Measurements from ENCODE around the gene TTYH2. TPM values are rescaled to one million over a fixed set of nuclear protein-coding genes. Genes with fewer than 3 reads are reported as not detected.

The TTYH2 gene
- total RNA-seq, 1 donor from 2014 or later, result 12.4 TPM

DNA sequence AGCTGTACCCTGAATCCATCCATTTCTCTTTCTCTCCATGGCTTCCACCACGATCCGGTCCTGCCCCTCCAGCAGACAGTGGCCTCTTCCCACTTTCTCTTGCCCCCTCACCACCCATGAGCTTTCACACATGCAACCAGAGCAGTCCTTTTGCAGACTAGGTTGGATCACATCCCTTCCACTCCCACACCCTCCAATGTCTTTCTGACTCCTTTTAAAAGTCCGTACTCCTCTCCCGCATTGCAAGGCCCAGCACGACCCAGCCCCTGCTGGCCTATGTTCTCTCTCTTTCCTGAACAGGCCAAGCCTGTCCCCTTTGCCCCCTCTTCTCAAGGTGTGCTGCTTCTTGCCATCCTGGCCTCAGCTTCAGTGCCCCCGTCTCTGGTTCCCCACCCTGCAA lies 38.2 kb downstream of the TTYH2 start:
- TF ChIP-seq, protein P1, sequence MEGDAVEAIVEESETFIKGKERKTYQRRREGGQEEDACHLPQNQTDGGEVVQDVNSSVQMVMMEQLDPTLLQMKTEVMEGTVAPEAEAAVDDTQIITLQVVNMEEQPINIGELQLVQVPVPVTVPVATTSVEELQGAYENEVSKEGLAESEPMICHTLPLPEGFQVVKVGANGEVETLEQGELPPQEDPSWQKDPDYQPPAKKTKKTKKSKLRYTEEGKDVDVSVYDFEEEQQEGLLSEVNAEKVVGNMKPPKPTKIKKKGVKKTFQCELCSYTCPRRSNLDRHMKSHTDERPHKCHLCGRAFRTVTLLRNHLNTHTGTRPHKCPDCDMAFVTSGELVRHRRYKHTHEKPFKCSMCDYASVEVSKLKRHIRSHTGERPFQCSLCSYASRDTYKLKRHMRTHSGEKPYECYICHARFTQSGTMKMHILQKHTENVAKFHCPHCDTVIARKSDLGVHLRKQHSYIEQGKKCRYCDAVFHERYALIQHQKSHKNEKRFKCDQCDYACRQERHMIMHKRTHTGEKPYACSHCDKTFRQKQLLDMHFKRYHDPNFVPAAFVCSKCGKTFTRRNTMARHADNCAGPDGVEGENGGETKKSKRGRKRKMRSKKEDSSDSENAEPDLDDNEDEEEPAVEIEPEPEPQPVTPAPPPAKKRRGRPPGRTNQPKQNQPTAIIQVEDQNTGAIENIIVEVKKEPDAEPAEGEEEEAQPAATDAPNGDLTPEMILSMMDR (conservative IDR thresholded peaks at IDR 0.05), result no peak
- DNase-seq (ENCODE audit: extremely low spot score, unreplicated experiment), result no peak
- Mint-ChIP-seq H3K4me3 (no peak overlapping the region), H3K9me3 (no peaks in the 10 kb centered on the region), H3K27me3 (peaks cover 7% of the 10 kb centered on the region), H3K36me3 (no peaks in the 10 kb centered on the region), H3K27ac (no peak overlapping the region), H3K4me1 (ENCODE audit: unreplicated experiment) (no peaks in the 10 kb centered on the region)

DNA sequence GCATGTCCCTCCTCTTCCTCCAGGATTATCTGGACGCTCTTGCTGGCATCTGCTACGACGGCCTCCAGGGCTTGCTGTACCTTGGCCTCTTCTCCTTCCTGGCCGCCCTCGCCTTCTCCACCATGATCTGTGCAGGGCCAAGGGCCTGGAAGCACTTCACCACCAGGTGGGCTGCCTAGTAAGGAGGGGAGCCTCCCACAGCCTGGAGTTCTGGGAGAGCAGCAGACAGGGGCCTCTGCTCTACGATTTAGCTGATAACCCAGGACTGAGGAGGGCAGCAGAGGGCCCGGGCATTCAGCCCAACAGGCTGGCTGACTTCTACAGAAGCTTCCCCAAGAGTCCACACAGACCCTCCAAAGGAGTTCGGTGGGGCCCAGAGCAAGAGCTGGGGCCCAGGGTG lies 38.8 kb downstream of the TTYH2 start:
- Mint-ChIP-seq H3K27ac (no peak overlapping the region), H3K9me3 (no peaks in the 10 kb centered on the region), H3K36me3 (no peaks in the 10 kb centered on the region), H3K4me3 (no peak overlapping the region), H3K27me3 (peaks cover 12% of the 10 kb centered on the region), H3K4me1 (ENCODE audit: unreplicated experiment) (no peaks in the 10 kb centered on the region)
- no peak for DNase-seq (ENCODE audit: extremely low spot score, unreplicated experiment)
- TF ChIP-seq, protein P1 (conservative IDR thresholded peaks at IDR 0.05), result no peak

DNA sequence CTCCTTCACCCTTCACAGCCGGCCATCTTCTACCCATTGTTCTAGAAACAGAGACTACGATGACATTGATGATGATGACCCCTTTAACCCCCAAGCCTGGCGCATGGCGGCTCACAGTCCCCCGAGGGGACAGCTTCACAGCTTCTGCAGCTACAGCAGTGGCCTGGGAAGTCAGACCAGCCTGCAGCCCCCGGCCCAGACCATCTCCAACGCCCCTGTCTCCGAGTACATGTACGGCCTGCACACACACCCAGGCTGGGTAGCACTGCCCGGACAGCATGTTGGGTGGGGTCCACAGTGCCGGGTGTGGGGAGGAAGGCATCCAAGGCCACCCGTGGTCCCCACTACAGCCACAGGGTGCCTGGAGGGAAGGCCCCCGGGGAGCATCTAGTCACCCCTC lies 39.7 kb downstream of the TTYH2 start:
- no peaks in the 10 kb centered on the region for H3K4me1 Mint-ChIP-seq (ENCODE audit: unreplicated experiment)
- H3K27me3 Mint-ChIP-seq, result peaks cover 12% of the 10 kb centered on the region
- no peaks in the 10 kb centered on the region for H3K36me3 Mint-ChIP-seq
- H3K27ac Mint-ChIP-seq, result no peak overlapping the region
- no peak for DNase-seq (ENCODE audit: extremely low spot score, unreplicated experiment)
- TF ChIP-seq, protein P1 (conservative IDR thresholded peaks at IDR 0.05), result no peak
- no peak overlapping the region for H3K4me3 Mint-ChIP-seq
- H3K9me3 Mint-ChIP-seq, result no peaks in the 10 kb centered on the region

DNA sequence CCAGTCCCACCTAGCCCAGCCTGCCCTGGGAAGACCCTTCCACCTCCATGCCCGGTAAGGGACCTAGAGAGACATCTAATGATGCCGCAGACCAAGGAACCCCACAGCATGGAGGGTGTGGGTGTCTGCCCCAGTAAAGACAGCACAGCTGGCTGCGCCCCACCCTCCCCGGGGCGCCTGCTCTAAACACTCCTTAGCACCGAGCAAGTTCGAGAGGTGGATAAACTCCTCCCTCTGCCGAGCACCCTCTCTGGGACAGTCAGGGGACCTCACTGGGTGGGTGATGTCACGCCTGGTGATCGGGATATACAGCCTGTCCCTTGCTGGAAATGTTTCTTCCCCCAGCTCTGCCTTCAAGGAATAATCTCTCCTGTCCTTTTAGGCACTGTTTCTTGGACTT lies 43.9 kb downstream of the TTYH2 start:
- Mint-ChIP-seq H3K27ac (no peak overlapping the region), H3K4me3 (no peak overlapping the region), H3K27me3 (peaks cover 20% of the 10 kb centered on the region), H3K36me3 (no peaks in the 10 kb centered on the region), H3K4me1 (ENCODE audit: unreplicated experiment) (peaks cover 10% of the 10 kb centered on the region), H3K9me3 (no peaks in the 10 kb centered on the region)
- no peak for DNase-seq (ENCODE audit: extremely low spot score, unreplicated experiment)
- TF ChIP-seq, protein P1 (conservative IDR thresholded peaks at IDR 0.05), result no peak

DNA sequence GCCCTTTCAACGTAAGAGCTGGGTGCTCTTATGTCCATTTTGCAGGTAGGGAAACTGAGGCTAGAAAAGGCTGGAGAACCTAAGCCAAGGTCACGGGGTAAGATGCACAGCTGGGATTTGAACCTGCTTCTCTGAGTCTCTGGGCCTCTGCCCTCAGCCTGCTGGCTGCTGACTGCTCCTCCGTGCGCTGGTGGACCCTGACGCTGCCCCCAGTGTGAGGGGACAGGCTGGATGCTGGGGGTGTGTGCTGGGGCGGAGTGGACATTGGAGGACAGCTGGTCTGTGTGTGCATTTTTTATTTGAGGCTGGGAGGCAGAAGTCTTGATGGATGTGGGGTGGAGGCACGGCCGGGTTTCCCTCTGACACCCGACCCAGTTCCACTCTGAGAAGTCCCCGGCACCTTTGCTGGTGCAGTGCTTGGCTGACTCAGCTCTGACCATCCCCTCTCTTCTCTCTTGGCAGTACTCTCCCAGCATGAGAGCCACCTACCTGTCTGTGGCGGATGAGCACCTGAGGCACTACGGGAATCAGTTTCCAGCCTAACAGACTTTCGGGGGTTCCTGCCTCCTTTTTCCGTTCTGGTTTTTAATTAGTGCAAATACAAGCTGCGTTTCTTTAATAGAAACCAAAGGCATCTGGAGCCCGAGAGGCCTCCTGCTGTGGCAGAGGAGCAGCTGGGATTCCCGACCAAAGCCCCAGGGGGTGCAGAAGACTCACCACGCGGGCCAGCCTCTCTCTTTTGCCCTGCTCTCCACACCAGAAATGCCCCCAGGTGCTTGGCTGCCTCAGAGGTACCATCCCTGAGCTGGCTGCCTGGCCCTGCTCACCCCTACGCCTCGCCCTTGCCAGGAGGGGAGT lies 46.5 kb downstream of the TTYH2 start:
- Mint-ChIP-seq H3K27ac (no peak overlapping the region), H3K27me3 (peaks cover 20% of the 10 kb centered on the region), H3K4me3 (no peak overlapping the region), H3K4me1 (ENCODE audit: unreplicated experiment) (peaks cover 10% of the 10 kb centered on the region), H3K36me3 (no peaks in the 10 kb centered on the region), H3K9me3 (no peaks in the 10 kb centered on the region)
- TF ChIP-seq, protein P1 (conservative IDR thresholded peaks at IDR 0.05), result no peak
- no peak for DNase-seq (ENCODE audit: extremely low spot score, unreplicated experiment)

Measured in type B pancreatic cell (in vitro differentiated cells).